Measurements from ENCODE around the gene ABLIM1.

Gene ABLIM1

DNA sequence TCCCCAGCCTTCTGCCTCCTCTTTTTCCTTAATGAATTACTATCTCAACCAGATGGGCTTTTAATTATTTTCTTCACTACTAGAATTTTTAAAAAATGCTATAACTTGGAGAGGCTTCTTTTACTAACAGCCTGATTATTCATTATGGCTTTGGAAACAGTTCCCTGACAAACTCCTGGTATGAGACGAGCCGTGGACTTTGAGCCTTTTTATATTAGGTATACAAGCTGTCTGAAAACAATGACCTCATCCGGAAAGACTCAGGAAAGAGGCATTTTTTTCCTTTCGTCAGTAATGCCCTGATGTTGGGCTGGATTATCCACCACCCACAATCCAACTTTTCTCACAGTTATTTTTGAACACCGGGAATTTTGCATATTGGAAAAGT is 26.7 kb upstream of the ABLIM1 start:
- H3K36me3 Mint-ChIP-seq, result no peaks in the 10 kb centered on the region
- H3K4me3 Mint-ChIP-seq, result no peak overlapping the region
- no peaks in the 10 kb centered on the region for H3K9me3 Mint-ChIP-seq
- H3K4me1 Mint-ChIP-seq, result no peaks in the 10 kb centered on the region
- peaks cover 4% of the 10 kb centered on the region for H3K27me3 Mint-ChIP-seq
- no peak overlapping the region for H3K27ac Mint-ChIP-seq
- ATAC-seq (ENCODE audit: low read depth), result no peak
- no peak for DNase-seq (ENCODE audit: low spot score in 2 of 2)

- H3K4me1 Mint-ChIP-seq, result no peaks in the 10 kb centered on the region
- H3K27me3 Mint-ChIP-seq, result peaks cover 4% of the 10 kb centered on the region
- no peak for ATAC-seq (ENCODE audit: low read depth)
- no peak overlapping the region for H3K27ac Mint-ChIP-seq
- no peaks in the 10 kb centered on the region for H3K9me3 Mint-ChIP-seq
- H3K36me3 Mint-ChIP-seq, result no peaks in the 10 kb centered on the region
- no peak for DNase-seq (ENCODE audit: low spot score in 2 of 2)
- no peak overlapping the region for H3K4me3 Mint-ChIP-seq
Observed at GRCh38 chr10:114684084-114684821, 26.2 kb upstream of the ABLIM1 start.

DNA sequence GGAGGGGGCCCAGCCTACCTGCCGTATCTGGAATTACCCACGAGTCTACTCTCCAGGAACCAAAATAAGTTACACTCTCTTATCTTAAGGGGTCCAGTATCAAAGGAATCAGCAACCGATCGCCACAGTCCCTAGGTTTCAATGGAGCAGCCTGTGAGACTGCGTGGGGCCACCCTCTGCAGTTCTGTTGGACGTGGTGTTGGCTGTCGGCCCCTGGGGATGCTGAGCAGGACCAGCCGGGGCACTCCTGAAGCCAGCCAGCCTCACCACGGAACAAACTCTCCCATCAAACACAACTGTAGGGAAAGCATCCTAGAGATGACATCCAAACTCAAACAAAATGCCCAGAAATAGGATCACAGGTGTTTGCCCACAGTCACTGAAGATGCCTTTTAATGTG is 25.5 kb upstream of the ABLIM1 start:
- Mint-ChIP-seq H3K27me3 (peaks cover 6% of the 10 kb centered on the region), H3K4me3 (no peak overlapping the region), H3K27ac (no peak overlapping the region), H3K9me3 (no peaks in the 10 kb centered on the region), H3K4me1 (no peaks in the 10 kb centered on the region), H3K36me3 (no peaks in the 10 kb centered on the region)
- ATAC-seq (ENCODE audit: low read depth) (no peak), DNase-seq (ENCODE audit: low spot score in 2 of 2) (no peak)

DNA sequence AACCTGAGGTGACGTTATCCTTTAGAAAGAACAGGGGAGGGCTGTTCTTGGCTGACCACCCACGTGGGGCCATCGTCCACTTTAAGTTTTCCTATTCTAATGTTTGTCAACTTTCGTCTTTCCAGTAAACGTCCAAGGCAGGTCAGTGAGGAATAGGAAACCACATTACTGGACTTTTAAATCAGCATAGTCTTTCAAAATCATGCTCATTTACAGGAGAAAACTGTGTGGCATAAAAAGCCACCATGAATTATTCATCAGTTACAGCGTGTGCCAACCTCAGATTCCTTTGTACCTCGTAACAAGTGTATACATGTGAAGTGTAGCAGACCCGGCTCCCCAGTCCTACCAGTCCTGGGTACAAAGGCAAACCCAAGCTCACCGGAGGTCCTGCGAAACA is 25.1 kb upstream of the ABLIM1 start:
- Mint-ChIP-seq H3K9me3 (no peaks in the 10 kb centered on the region), H3K4me1 (no peaks in the 10 kb centered on the region), H3K36me3 (no peaks in the 10 kb centered on the region), H3K27me3 (peaks cover 6% of the 10 kb centered on the region), H3K4me3 (no peak overlapping the region), H3K27ac (no peak overlapping the region)
- ATAC-seq (ENCODE audit: low read depth) (no peak), DNase-seq (ENCODE audit: low spot score in 2 of 2) (no peak)

- DNase-seq (ENCODE audit: low spot score in 2 of 2), result no peak
- Mint-ChIP-seq H3K4me3 (no peak overlapping the region), H3K27ac (no peak overlapping the region), H3K4me1 (no peaks in the 10 kb centered on the region), H3K27me3 (peaks cover 6% of the 10 kb centered on the region), H3K36me3 (no peaks in the 10 kb centered on the region), H3K9me3 (no peaks in the 10 kb centered on the region)
- no peak for ATAC-seq (ENCODE audit: low read depth)
Observed at GRCh38 chr10:114682532-114682931, 24.5 kb upstream of the ABLIM1 start.

DNA sequence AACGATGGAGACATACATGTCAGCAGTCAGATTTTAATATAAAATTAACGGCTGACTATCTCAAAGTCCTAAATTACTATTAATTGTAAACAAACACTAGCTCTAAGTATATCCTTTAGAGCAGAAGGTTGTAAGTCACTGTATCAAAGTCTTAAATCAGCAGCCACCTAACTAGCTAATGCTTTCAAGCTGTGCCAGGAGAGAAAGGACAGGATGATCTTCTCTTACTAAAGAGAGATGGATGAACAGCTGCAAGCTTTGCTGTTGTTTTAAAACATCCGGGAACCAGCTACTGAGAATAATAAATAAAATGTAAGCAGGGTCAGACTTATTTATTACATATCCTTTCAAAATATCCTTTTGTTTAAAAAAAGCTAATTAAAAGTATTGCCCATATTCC is 24.0 kb upstream of the ABLIM1 start:
- no peaks in the 10 kb centered on the region for H3K36me3 Mint-ChIP-seq
- H3K27me3 Mint-ChIP-seq, result peaks cover 6% of the 10 kb centered on the region
- H3K4me3 Mint-ChIP-seq, result no peak overlapping the region
- H3K27ac Mint-ChIP-seq, result no peak overlapping the region
- DNase-seq (ENCODE audit: low spot score in 2 of 2) (no peak), ATAC-seq (ENCODE audit: low read depth) (no peak)
- H3K9me3 Mint-ChIP-seq, result no peaks in the 10 kb centered on the region
- H3K4me1 Mint-ChIP-seq, result no peaks in the 10 kb centered on the region

DNA sequence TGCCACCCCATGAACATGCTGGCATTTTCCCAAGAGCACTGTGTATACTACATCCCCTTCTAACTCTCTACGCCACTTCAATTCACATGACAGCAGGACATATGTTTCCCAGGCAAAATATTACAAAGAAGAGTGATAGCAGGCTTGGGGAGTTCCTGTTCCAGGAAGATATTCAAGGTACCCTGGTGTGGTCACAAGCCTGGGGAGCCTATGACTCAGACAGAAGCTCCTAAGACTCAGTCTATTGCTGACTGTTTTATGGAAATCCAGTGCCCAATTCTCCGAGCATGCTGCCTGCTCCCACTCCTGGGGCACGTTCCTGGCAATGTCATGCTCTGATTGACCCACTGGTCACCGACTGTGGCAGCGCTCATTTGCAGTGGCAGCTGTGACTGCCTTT is 23.5 kb upstream of the ABLIM1 start:
- H3K4me1 Mint-ChIP-seq, result no peaks in the 10 kb centered on the region
- no peaks in the 10 kb centered on the region for H3K36me3 Mint-ChIP-seq
- H3K27me3 Mint-ChIP-seq, result peaks cover 8% of the 10 kb centered on the region
- no peaks in the 10 kb centered on the region for H3K9me3 Mint-ChIP-seq
- ATAC-seq (ENCODE audit: low read depth), result no peak
- no peak overlapping the region for H3K4me3 Mint-ChIP-seq
- H3K27ac Mint-ChIP-seq, result no peak overlapping the region
- no peak for DNase-seq (ENCODE audit: low spot score in 2 of 2)

DNA sequence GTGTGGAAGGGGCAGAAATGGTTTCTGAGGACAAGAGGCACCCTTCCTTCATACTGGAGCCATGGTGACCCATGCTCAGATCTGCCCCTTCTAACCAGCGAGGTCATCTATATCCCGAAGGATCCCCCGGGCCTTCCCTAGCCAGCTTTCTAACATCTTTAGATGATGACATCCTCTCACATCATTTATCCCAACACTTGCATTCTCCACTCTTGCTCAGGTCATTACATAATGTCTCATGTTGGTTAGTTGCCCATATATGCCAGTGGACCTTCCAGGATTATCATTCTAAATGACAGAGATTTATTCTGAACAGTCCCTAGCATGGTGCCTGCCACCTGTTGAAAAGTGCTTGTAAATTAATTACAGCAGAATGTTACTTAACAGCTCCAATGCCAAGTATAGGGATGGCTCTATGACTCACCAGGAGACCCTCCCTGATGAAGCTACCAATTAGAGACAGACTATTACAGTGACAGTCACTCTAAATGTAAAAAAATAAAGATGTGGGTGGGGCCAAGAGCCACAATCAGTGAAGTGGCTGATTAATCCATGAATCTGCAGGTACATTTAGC is 22.6 kb upstream of the ABLIM1 start:
- no peaks in the 10 kb centered on the region for H3K9me3 Mint-ChIP-seq
- ATAC-seq (ENCODE audit: low read depth) (no peak), DNase-seq (ENCODE audit: low spot score in 2 of 2) (no peak)
- no peak overlapping the region for H3K27ac Mint-ChIP-seq
- H3K4me1 Mint-ChIP-seq, result no peaks in the 10 kb centered on the region
- H3K36me3 Mint-ChIP-seq, result no peaks in the 10 kb centered on the region
- H3K4me3 Mint-ChIP-seq, result no peak overlapping the region
- peaks cover 10% of the 10 kb centered on the region for H3K27me3 Mint-ChIP-seq

GRCh38 chr10:114679552-114679951 is 21.5 kb upstream of the ABLIM1 start:
- DNase-seq (ENCODE audit: low spot score in 2 of 2) (no peak), ATAC-seq (ENCODE audit: low read depth) (no peak)
- no peak overlapping the region for H3K4me3 Mint-ChIP-seq
- H3K27me3 Mint-ChIP-seq, result peaks cover 15% of the 10 kb centered on the region
- no peaks in the 10 kb centered on the region for H3K36me3 Mint-ChIP-seq
- H3K27ac Mint-ChIP-seq, result no peak overlapping the region
- no peaks in the 10 kb centered on the region for H3K4me1 Mint-ChIP-seq
- H3K9me3 Mint-ChIP-seq, result no peaks in the 10 kb centered on the region

DNA sequence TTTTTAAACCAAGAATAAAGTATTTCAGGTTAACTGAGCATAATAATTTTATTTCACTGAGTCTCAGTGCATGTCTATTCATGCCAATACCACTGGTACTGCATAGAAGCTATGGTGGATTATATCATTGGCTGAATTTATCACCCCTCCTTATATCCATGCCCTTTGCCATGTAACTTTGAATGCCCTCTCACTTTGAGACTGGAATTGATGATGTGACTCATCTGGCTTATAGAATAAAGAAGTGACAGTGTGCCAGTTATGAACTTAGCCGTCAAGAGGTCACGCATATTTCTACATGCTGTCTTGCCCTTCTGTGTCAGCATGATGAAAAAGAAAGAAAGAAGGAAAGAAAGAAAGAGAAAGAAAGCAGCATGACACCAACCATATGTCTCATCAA is 20.7 kb upstream of the ABLIM1 start:
- no peak for DNase-seq (ENCODE audit: low spot score in 2 of 2)
- Mint-ChIP-seq H3K36me3 (no peaks in the 10 kb centered on the region), H3K4me1 (no peaks in the 10 kb centered on the region), H3K27ac (no peak overlapping the region), H3K9me3 (no peaks in the 10 kb centered on the region), H3K27me3 (peaks cover 15% of the 10 kb centered on the region), H3K4me3 (no peak overlapping the region)
- no peak for ATAC-seq (ENCODE audit: low read depth)

DNA sequence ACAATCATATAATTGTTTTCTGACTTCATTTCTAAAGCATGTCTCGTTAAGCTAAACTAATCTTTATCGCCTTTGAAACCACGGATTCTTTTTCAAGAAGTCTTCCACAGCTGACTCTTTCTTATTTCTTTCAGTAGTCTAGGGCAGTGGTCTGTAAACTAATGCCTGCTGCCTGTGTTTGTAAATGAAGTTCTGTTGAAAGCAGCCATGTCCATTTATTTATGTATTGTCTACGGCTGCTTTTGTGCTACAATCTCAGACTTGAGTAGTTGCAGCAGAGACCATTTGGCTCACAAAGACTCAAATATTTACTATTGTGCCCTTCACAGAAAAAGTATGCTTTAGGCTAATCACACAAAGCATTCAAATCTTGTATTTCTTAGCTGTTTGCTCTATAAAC is 20.3 kb upstream of the ABLIM1 start:
- Mint-ChIP-seq H3K36me3 (no peaks in the 10 kb centered on the region), H3K9me3 (no peaks in the 10 kb centered on the region), H3K27me3 (peaks cover 15% of the 10 kb centered on the region), H3K4me1 (no peaks in the 10 kb centered on the region), H3K27ac (no peak overlapping the region), H3K4me3 (no peak overlapping the region)
- ATAC-seq (ENCODE audit: low read depth), result no peak
- no peak for DNase-seq (ENCODE audit: low spot score in 2 of 2)

DNA sequence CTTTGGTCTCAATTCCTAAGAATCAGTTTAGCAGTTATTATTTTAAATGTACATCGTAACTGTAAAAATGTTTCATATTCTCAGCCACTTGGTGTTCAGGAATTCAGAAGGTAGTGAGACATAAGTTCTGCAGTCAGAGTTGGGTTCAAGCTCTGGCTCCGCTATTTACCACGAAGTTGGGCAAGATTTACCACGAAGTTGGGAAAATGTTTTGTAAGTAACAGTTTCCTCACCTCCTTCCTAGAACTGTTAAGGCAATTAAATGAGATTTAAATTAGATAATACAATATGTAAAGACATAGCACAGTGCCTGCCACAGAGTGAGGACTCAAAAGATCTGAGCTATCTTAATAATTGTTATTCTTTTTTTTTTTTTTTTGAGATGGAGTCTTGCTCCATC is 16.3 kb upstream of the ABLIM1 start:
- Mint-ChIP-seq H3K27me3 (peaks cover 15% of the 10 kb centered on the region), H3K27ac (no peak overlapping the region), H3K9me3 (no peaks in the 10 kb centered on the region), H3K4me1 (no peaks in the 10 kb centered on the region), H3K36me3 (no peaks in the 10 kb centered on the region), H3K4me3 (no peak overlapping the region)
- DNase-seq (ENCODE audit: low spot score in 2 of 2) (no peak), ATAC-seq (ENCODE audit: low read depth) (no peak)

DNA sequence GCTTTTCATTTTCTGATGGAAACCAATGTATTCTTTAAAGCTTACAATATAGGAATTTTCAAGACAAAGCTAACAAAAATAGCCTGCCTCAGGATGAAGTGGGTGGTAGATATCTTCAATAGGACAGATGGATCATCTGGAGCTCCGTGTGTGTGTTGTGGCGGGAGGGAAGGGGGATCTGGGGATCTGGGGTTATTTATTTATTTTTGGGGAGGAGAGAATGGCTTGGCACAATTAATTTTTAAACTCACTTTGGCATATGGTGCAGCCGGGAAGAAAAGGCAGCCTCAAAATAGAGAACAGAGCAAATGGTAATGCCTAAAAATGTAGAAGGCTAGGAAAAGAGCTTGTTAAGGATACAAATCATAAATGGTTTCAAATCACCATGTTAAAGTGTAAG is 11.6 kb upstream of the ABLIM1 start:
- DNase-seq (ENCODE audit: low spot score in 2 of 2) (no peak), ATAC-seq (ENCODE audit: low read depth) (no peak)
- H3K4me3 Mint-ChIP-seq, result no peak overlapping the region
- no peak overlapping the region for H3K27ac Mint-ChIP-seq
- no peaks in the 10 kb centered on the region for H3K4me1 Mint-ChIP-seq
- H3K27me3 Mint-ChIP-seq, result peaks cover 13% of the 10 kb centered on the region
- H3K9me3 Mint-ChIP-seq, result peaks cover 6% of the 10 kb centered on the region
- H3K36me3 Mint-ChIP-seq, result no peaks in the 10 kb centered on the region

DNA sequence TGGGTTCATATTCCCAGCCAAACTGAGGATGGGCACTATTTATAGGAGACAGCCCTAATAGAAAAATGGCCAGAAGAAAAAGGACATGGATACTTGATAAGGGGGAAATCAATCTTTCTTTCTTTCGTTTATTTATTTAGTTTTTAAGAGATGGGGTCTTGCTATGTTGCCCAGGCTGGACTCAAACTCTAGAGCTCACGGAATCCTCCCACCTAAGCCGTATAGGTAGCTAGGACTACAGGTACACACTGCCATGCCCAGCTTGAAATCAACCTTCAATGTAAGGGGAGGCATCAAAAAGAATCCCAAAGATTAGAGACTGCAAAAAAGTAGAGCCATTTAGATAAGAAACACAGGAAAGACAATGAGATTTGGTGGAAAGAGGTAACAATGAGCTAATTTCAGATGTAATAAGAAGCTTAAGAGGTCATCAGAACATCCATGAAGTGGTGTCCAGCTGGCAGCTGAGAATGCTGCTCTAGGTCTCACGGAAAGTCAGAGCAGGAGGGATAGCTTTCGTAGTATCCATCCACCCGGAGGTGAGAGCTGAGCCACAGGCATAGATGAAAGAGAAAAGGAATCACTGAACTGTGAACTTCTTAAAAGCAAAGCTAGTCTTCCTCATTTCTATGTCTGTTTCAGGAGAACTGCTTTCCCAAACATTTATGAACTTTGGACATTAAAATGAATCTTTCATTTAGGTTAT is 10.5 kb upstream of the ABLIM1 start:
- H3K4me1 Mint-ChIP-seq, result no peaks in the 10 kb centered on the region
- no peak overlapping the region for H3K4me3 Mint-ChIP-seq
- DNase-seq (ENCODE audit: low spot score in 2 of 2) (no peak), ATAC-seq (ENCODE audit: low read depth) (no peak)
- H3K27me3 Mint-ChIP-seq, result peaks cover 16% of the 10 kb centered on the region
- H3K27ac Mint-ChIP-seq, result no peak overlapping the region
- peaks cover 6% of the 10 kb centered on the region for H3K9me3 Mint-ChIP-seq
- no peaks in the 10 kb centered on the region for H3K36me3 Mint-ChIP-seq

DNA sequence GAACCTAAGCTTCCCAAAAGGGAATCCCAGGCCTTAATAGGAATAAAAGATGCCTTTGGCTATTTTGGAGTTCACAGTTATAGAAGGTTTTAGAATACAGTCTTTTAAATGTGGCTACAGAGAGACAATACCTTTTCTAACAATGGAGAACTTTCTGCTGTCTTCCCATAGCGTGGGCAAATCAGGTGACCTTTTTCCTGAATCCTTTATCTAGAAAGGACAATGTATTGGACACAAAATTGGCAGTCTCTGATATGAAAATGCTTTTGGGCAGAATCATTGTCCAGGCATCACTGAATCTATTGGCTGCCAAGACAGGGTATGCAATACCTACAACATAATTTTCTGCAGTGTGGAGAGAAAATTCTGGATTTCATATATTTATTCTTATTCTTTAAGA is 7.8 kb upstream of the ABLIM1 start:
- H3K4me1 Mint-ChIP-seq, result no peaks in the 10 kb centered on the region
- H3K36me3 Mint-ChIP-seq, result no peaks in the 10 kb centered on the region
- DNase-seq (ENCODE audit: low spot score in 2 of 2) (no peak), ATAC-seq (ENCODE audit: low read depth) (no peak)
- peaks cover 6% of the 10 kb centered on the region for H3K9me3 Mint-ChIP-seq
- no peak overlapping the region for H3K27ac Mint-ChIP-seq
- no peak overlapping the region for H3K4me3 Mint-ChIP-seq
- peaks cover 15% of the 10 kb centered on the region for H3K27me3 Mint-ChIP-seq
